HG03342 (cell line): ENCODE measurements around the gene LPCAT1.
"Not testable (repeated sequence)": the region's sequence is repeated elsewhere in the genome, so short reads cannot be mapped to it uniquely, and the experiment has no call there.

Source experiments
- ATAC-seq: cut with Tn5 transposase; IDR thresholded peaks from one replicate; pipeline ENCODE4 v1.9.1; 2021; ENCODE audit warnings: mild to moderate bottlenecking, moderate library complexity; ENCODE audit not compliant: unreplicated experiment

LPCAT1 gene

GRCh38 chr5:1481266-1481958, 42.3 kb downstream of the LPCAT1 start:
- ATAC-seq: no peak

DNA sequence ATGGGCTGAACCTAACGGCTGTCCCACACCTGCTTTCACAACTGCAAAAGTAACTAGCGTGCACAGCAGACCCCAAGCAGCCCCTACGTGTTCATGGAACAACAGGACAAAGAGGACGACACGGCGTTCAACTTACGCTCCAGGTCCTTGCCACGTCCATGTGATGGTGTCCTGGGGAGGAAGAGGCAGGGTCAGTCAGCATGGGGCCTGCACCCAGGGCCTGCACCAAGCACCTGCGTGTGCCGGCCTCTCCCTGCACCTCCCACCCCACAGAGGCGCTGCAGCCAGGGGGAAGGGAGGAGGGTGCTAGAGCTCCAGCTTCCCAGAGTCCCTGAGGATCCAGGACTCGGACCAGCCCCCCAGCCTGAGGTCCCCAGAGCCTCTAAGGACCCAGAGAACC, 43.0 kb downstream of the LPCAT1 start:
- no peak for ATAC-seq

- ATAC-seq: no peak
Observed at GRCh38 chr5:1480217-1480616, 43.5 kb downstream of the LPCAT1 start.

- no peak for ATAC-seq
Observed at GRCh38 chr5:1479581-1480188, 44.1 kb downstream of the LPCAT1 start.

GRCh38 chr5:1479066-1479465, 44.7 kb downstream of the LPCAT1 start:
- no peak for ATAC-seq

DNA sequence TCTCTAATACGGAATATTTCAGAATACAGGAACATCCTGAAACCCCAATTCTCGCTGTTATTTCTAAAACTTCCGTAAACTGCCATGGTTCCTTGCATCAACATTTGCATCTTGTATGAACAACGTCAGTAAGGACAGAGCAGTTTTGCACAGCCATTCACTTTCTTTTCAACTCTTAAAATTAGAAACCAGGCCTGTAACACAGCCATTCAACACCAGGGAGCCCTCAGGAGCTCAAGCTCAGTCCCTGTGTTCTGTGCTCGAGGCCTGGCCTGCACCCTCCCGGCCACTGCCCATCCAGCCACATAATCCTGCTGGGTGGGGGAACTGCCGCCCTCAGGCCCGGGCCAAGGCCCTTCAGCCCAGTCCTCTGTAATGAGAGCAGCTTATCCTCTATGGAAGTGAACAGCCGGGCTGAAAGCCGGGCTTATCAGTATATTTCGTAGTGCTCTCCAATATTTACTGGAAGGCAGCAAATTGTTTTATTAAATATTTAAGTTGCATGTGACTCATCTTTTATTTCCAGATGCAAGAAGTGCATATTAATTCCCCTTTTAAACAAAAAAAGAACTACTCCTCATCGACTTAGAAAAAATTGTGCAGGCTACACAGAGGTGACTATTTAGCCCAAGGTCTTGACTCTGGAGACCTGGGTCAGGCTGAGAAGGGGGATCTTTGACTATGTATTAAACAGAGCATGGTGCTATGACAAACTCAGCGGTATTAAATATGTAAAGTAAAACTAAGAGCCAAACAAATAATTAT, 45.3 kb downstream of the LPCAT1 start:
- ATAC-seq: no peak

GRCh38 chr5:1477341-1477740, 46.4 kb downstream of the LPCAT1 start:
- ATAC-seq: no peak

DNA sequence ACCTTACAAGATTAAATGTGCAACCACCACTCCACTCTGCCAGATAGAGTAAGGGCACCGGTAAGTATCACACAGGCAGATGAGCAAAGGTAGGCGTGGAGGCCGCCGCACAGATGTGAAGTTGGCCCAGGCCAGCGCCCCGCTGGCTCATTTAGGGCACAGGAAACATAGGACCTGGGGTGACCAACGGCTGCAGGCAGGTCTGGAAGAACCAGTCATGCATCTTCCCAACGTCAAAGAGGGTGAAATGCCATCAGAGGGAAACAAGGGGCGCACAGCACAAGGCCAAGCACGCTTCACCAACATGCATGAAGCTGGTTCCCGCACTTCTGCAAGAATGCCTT, 46.8 kb downstream of the LPCAT1 start:
- ATAC-seq: no peak

GRCh38 chr5:1476181-1476966, 47.4 kb downstream of the LPCAT1 start:
- no peak for ATAC-seq

DNA sequence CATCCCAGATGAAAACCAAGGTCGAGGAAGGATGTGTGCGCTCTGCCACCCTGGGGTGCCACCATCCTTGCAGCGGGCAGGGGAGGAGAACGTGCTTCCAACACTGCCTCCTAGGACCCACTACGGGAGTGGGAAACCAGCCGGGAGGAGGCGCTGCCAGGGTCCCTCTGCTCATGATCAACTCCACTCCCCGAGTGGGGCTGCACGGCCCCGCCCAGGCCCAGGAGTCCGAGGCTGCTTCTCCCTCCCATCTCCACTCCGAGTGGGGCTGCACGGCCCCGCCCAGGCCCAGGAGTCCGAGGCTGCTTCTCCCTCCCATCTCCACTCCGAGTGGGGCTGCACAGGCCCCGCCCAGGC, 48.2 kb downstream of the LPCAT1 start:
- not testable (repeated sequence) for ATAC-seq

GRCh38 chr5:1474866-1475543, 48.8 kb downstream of the LPCAT1 start:
- no peak for ATAC-seq

DNA sequence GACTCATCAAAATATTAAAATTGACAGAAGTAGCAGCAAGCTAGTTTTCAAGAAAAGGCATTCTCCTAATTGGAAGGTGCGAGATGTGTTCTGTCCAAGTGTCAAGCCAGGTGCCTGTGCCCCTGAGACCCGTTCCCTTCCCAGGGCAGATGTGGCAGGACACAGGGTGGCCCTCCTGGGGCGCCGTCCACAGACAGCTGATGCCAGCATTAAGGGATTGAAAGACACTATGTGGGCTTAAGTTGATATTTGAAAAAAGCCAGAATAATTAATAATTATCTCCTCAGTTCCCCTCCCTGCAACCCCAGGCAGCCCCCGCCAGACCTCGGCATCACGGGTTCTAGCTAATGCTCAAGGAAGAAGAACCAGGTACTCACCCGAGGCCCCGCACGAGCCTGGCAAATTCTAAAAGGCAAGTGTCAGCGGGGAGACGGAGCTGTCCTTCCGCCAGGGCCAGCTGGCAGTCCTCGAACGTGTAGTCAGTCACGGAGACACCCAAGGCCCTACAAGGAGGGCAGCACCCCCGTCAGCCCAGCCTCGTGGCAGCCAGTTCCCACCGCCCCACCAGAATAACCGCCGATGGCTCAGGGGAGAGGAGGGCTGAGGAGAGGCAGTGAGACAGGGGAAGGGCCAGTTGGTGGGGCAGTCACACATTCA, 49.4 kb downstream of the LPCAT1 start:
- no peak for ATAC-seq

DNA sequence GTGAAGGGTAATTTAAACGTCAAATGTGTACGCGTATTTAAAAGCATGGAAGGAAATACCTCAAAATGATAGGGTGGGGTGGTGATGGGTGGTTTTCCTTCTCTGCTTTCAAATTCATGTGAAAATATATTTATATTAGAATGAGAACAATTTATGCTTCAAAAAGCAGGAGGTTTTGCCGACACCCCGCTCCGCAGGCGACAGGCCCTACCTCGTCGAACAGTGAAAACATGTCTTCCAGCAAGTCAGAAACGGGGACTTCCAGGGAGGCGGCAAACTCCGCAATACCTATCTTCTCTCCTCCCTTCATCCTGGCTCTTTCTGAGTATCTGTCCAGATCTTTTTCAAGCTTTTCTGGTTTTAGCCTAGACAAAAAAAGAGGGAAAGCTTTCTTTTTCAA, 50.0 kb downstream of the LPCAT1 start:
- ATAC-seq: no peak

GRCh38 chr5:1472964-1473628, 50.7 kb downstream of the LPCAT1 start:
- no peak for ATAC-seq

GRCh38 chr5:1471997-1472963, 51.5 kb downstream of the LPCAT1 start:
- ATAC-seq: no peak

DNA sequence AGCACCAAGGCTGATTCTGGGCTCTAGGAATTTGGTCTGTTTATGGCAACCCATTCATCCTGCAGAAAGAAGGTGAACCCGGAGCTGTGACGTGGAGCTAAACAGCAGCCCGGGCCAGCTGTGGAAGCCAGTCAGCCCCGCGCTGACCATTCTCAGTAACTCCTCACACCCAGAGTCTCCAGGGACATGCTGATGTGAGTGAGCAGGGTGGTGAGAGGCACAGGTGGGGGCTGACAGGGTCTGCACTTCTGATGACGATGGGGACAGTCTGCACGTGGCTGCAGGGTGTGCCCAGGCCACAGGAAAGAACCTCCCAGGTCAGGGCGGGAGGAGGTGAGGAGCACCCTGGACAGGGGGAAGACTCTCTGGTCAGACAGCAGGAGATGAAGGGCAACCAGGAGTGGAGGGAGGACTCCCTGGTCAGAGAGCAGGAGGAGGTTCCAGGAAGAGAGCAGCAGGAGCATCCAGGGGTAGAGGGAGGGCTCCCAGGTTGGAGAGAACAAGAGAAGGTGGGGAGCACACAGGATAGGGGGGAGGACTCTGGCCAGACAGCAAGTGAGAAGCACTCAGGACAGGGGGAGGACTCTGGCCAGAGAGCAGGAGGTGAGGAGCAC, 52.4 kb downstream of the LPCAT1 start:
- ATAC-seq: no peak

DNA sequence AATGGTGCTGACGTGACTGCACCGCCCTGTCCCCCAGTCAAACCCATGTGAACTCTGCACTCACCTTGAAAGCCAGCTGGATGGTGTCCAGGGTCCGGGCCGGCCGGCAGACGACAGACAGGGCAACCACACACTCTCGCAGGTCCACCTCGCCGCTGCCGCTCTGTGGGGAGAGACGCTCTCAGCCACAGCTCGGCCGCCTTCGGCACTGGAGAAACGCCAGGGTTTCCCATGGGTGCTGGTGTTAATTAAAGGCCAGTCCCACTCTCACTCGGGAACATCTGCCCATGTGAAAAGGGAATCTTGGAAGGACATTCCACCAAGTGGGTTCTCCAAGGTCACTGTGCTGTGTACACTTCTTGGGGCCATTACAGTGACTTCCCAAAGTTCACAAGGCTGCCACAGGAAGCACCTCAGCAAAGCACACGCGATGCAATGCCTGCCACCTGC, 53.0 kb downstream of the LPCAT1 start:
- ATAC-seq: no peak
